Spleen (tissue), 11 donors: Measurements from ENCODE around the gene OPRD1. TPM values are rescaled to one million over a fixed set of nuclear protein-coding genes. Genes with fewer than 3 reads are reported as not detected.

ENCODE experiments used
- DNase-seq: peaks from one replicate; pipeline ENCODE4 v3.0.0-alpha.2; 2020
- H3K27ac ChIP-seq, 8 donors: fragments of 200-600 bp; sonication (generic) in 7 of 8; 1 replicate in 4 of 8; 2 replicates in 4 of 8; pipeline versions ENCODE4 v1.5.0 to v1.8.0; 2016 to 2021; ENCODE audit warnings: inconsistent platforms in 4 of 8, mild to moderate bottlenecking in 4 of 8, moderate library complexity in 1 of 8
- H3K27me3 ChIP-seq, 7 donors: fragments of 200-600 bp; sonication (generic) in 6 of 7; replicated peaks in 1 of 7; 1 replicate in 4 of 7; 2 replicates in 3 of 7; pipeline versions ENCODE4 v1.5.0 to v1.8.0; 2016 to 2021; ENCODE audit warnings: inconsistent platforms in 3 of 7, mild to moderate bottlenecking in 1 of 7
- H3K36me3 ChIP-seq, 6 donors: fragments of 200-600 bp; sonication (generic) in 5 of 6; 1 replicate in 4 of 6; 2 replicates in 2 of 6; pipeline versions ENCODE4 v1.5.0 to v1.8.0; 2016 to 2021; ENCODE audit warnings: inconsistent platforms in 2 of 6
- H3K4me1 ChIP-seq, 6 donors: fragments of 200-600 bp; sonication (generic) in 5 of 6; 1 replicate in 3 of 6; 2 replicates in 3 of 6; pipeline versions ENCODE4 v1.5.0 to v1.8.0; 2016 to 2021; ENCODE audit warnings: inconsistent platforms in 3 of 6
- H3K4me3 ChIP-seq, 8 donors: fragments of 200-600 bp; sonication (generic) in 7 of 8; 1 replicate in 4 of 8; 2 replicates in 4 of 8; pipeline versions ENCODE4 v1.5.0 to v1.8.0; 2016 to 2021; ENCODE audit warnings: inconsistent platforms in 4 of 8, mild to moderate bottlenecking in 4 of 8, moderate library complexity in 2 of 8
- H3K9me3 ChIP-seq, 8 donors: fragments of 200-600 bp; sonication (generic) in 7 of 8; 1 replicate in 4 of 8; 2 replicates in 4 of 8; pipeline versions ENCODE4 v1.5.0 to v1.8.0; 2016 to 2021; ENCODE audit warnings: inconsistent platforms in 4 of 8
- CTCF ChIP-seq, 11 experiments: fragments of 200-600 bp in 7 of 11; fragments of 450-650 bp in 4 of 11; sonication (generic) in 4 of 11; IDR thresholded peaks in 8 of 11; conservative IDR thresholded peaks in 3 of 11; 1 replicate in 7 of 11; 2 replicates in 4 of 11; pipeline versions ENCODE4 v1.4.0 to v1.8.0; 2016 to 2021; ENCODE audit warnings: antibody characterized with exemption in 11 of 11, inconsistent platforms in 4 of 11, mild to moderate bottlenecking in 1 of 11
- POLR2A ChIP-seq, 3 donors: fragments of 450-650 bp; IDR thresholded peaks; one replicate each; pipeline ENCODE4 v1.5.1; 2017; ENCODE audit warnings: antibody characterized with exemption in 3 of 3, mild to moderate bottlenecking in 1 of 3
- POLR2AphosphoS5 ChIP-seq, 3 donors: sonication (generic); formaldehyde crosslinking; IDR thresholded peaks; one replicate each; pipeline ENCODE4 v1.5.1; 2017; ENCODE audit warnings: antibody characterized with exemption in 3 of 3
- WGBS, 5 donors: extraction: QIAGEN DNeasy Blood & Tissue Kit in 3 of 5; methylation state at CpG; one replicate each; pipeline versions ENCODE4 v1.1.5 to v1.1.7; 2013 to 2018; 5-methylcytosine and 5-hydroxymethylcytosine counted together
- intact Hi-C: fragments of 100-400 bp; cut with DNase I; formaldehyde crosslinking; loops from one replicate; pipeline ENCODE4 v1.15.0; 2023; ENCODE audit warnings: low total_unique reads
- polyA plus RNA-seq, 3 donors: library from polyadenylated mRNA; stranded (reverse); fragments of 200-250 nt; gene quantifications; one replicate each; pipeline ENCODE4 v1.2.1, GENCODE V29; 2013
- total RNA-seq, 7 donors: library from RNA; depleted of rRNA in 3 of 7; stranded (reverse); fragments of >200 nt in 3 of 7; fragmentation: NEBNext Ultra II Directional in 4 of 7; extraction: Animal tissue kit (Norgen Biotek cat#: 25700) in 4 of 7; gene quantifications; one replicate each; pipeline versions ENCODE4 v1.1.0 to v1.2.1, GENCODE V29; 2016 to 2021
- donor health status: healthy with polysubstance abuse.
- donor health status: DM: no; HTN: no; CAD: no; lungs with moderate emphysema.
- donor health status: DM: no; HTN: no; CAD: no.
- donor health status: Bipolar disorder and iron deficiency.
- donor health status: healthy.
- donor health status: DM: no; HTN: no; CAD: no.
- donor health status: DM: yes; HTN: yes; CAD: no.

The OPRD1 gene
- total and polyA plus RNA-seq, 10 donors: not detected

GRCh38 chr1:28801461-28801860 is 10.5 kb upstream of the OPRD1 start:
- peaks cover 0 to 11% (median 0%) of the 10 kb centered on the region in 7 donors for H3K27me3 ChIP-seq
- no peak for DNase-seq
- no peak overlapping the region for H3K4me3 ChIP-seq
- TF ChIP-seq POLR2A (IDR thresholded peaks at IDR 0.05): no peak
- no peak for TF ChIP-seq CTCF (IDR thresholded peaks at IDR 0.05 in 8 of 11, conservative IDR thresholded peaks at IDR 0.05 in 3 of 11)
- TF ChIP-seq POLR2AphosphoS5 (IDR thresholded peaks at IDR 0.05): no peak
- intact Hi-C loops: no loop called here
- H3K27ac ChIP-seq: no peak overlapping the region
- WGBS, 5 donors: 94 to 97% (median 95%) methylated on average over 6 of the region's 6 CpGs
- no peaks in the 10 kb centered on the region for H3K9me3 ChIP-seq
- H3K4me1 ChIP-seq: no peaks in the 10 kb centered on the region
- H3K36me3 ChIP-seq: no peaks in the 10 kb centered on the region

GRCh38 chr1:28803051-28803450 is 8.9 kb upstream of the OPRD1 start:
- no peak for DNase-seq
- Histone ChIP-seq H3K27me3 (peaks cover 0 to 15% (median 0%) of the 10 kb centered on the region in 7 donors), H3K4me3 (no peak overlapping the region), H3K27ac (no peak overlapping the region), H3K9me3 (no peaks in the 10 kb centered on the region), H3K4me1 (no peaks in the 10 kb centered on the region), H3K36me3 (no peaks in the 10 kb centered on the region)
- intact Hi-C loops: no loop called here
- WGBS, 5 donors: 81 to 88% (median 82%) methylated on average over 5 of the region's 5 CpGs
- TF ChIP-seq POLR2AphosphoS5 (IDR thresholded peaks at IDR 0.05) (no peak), POLR2A (IDR thresholded peaks at IDR 0.05) (no peak), CTCF (IDR thresholded peaks at IDR 0.05 in 8 of 11, conservative IDR thresholded peaks at IDR 0.05 in 3 of 11) (no peak)

GRCh38 chr1:28803662-28804061 is 8.3 kb upstream of the OPRD1 start:
- no peak for DNase-seq
- Histone ChIP-seq H3K36me3 (no peaks in the 10 kb centered on the region), H3K4me3 (no peak overlapping the region), H3K27me3 (peaks cover 0 to 11% (median 0%) of the 10 kb centered on the region in 7 donors), H3K4me1 (no peaks in the 10 kb centered on the region), H3K27ac (no peak overlapping the region), H3K9me3 (no peaks in the 10 kb centered on the region)
- no peak for TF ChIP-seq CTCF (IDR thresholded peaks at IDR 0.05 in 8 of 11, conservative IDR thresholded peaks at IDR 0.05 in 3 of 11)
- no peak for TF ChIP-seq POLR2A (IDR thresholded peaks at IDR 0.05)
- TF ChIP-seq POLR2AphosphoS5 (IDR thresholded peaks at IDR 0.05): no peak
- 84 to 96% (median 94%) methylated on average over 3 of the region's 3 CpGs for WGBS, 5 donors
- intact Hi-C loops: no loop called here

GRCh38 chr1:28804071-28804470 is 7.9 kb upstream of the OPRD1 start:
- Histone ChIP-seq H3K36me3 (no peaks in the 10 kb centered on the region), H3K4me3 (no peak overlapping the region), H3K4me1 (no peaks in the 10 kb centered on the region), H3K27me3 (peaks cover 0 to 13% (median 0%) of the 10 kb centered on the region in 7 donors), H3K27ac (no peak overlapping the region), H3K9me3 (no peaks in the 10 kb centered on the region)
- intact Hi-C loops: no loop called here
- DNase-seq: no peak
- TF ChIP-seq POLR2AphosphoS5 (IDR thresholded peaks at IDR 0.05) (no peak), CTCF (IDR thresholded peaks at IDR 0.05 in 8 of 11, conservative IDR thresholded peaks at IDR 0.05 in 3 of 11) (no peak), POLR2A (IDR thresholded peaks at IDR 0.05) (no peak)
- WGBS, 5 donors: 73 to 85% (median 79%) methylated on average over 3 of the region's 3 CpGs
